Activated T-cell treated with anti-CD3 and anti-CD28 coated beads for 48 hours (primary cell): ENCODE measurements around the gene TAMALIN.

ENCODE experiments used
- DNase-seq: peaks from one replicate; pipeline ENCODE4 v3.0.0-alpha.2; 2020; ENCODE audit warnings: low read depth

TAMALIN gene

GRCh38 chr12:52014567-52015530 is 8.1 kb downstream of the TAMALIN start:
- no peak for DNase-seq

- DNase-seq: no peak
Measured at GRCh38 chr12:52015532-52016041, 8.8 kb downstream of the TAMALIN start.

- no peak for DNase-seq
Measured at GRCh38 chr12:52018433-52019112, 11.8 kb downstream of the TAMALIN start.

- no peak for DNase-seq
Measured at GRCh38 chr12:52019113-52019770, 12.5 kb downstream of the TAMALIN start.

- peak; percentile 51 for DNase-seq
Measured at GRCh38 chr12:52020539-52021336, 14.0 kb downstream of the TAMALIN start.

GRCh38 chr12:52022841-52023181 is 16.1 kb downstream of the TAMALIN start:
- peak; percentile 33 for DNase-seq

- peak; percentile 92 for DNase-seq
Measured at GRCh38 chr12:52023182-52023975, 16.6 kb downstream of the TAMALIN start.

- DNase-seq: no peak
Measured at GRCh38 chr12:52023976-52024688, 17.4 kb downstream of the TAMALIN start.

GRCh38 chr12:52024845-52025230 is 18.1 kb downstream of the TAMALIN start:
- DNase-seq: peak; percentile 58

GRCh38 chr12:52026263-52026662 is 19.5 kb downstream of the TAMALIN start:
- DNase-seq: no peak

GRCh38 chr12:52027085-52027843 is 20.5 kb downstream of the TAMALIN start:
- no peak for DNase-seq

- no peak for DNase-seq
Measured at GRCh38 chr12:52029685-52030084, 22.9 kb downstream of the TAMALIN start.

- DNase-seq: no peak
Measured at GRCh38 chr12:52032446-52032803, 25.7 kb downstream of the TAMALIN start.

- DNase-seq: peak; percentile 87
Measured at GRCh38 chr12:52032804-52033445, 26.2 kb downstream of the TAMALIN start.

- DNase-seq: no peak
Measured at GRCh38 chr12:52033446-52034140, 26.8 kb downstream of the TAMALIN start.

GRCh38 chr12:52035190-52035589 is 28.4 kb downstream of the TAMALIN start:
- no peak for DNase-seq

GRCh38 chr12:52035926-52036325 is 29.2 kb downstream of the TAMALIN start:
- no peak for DNase-seq

- peak; percentile 75 for DNase-seq
Measured at GRCh38 chr12:52036587-52037171, 29.9 kb downstream of the TAMALIN start.
